HG03469 (cell line): ENCODE measurements around the gene ZCWPW1.
"Not testable (repeated sequence)": the region's sequence is repeated elsewhere in the genome, so short reads cannot be mapped to it uniquely, and the experiment has no call there.

Experiments used
- ATAC-seq: cut with Tn5 transposase; IDR thresholded peaks from one replicate; pipeline ENCODE4 v1.9.1; 2021; ENCODE audit warnings: mild to moderate bottlenecking, moderate library complexity, moderate number of reproducible peaks; ENCODE audit not compliant: unreplicated experiment

ZCWPW1 gene

DNA sequence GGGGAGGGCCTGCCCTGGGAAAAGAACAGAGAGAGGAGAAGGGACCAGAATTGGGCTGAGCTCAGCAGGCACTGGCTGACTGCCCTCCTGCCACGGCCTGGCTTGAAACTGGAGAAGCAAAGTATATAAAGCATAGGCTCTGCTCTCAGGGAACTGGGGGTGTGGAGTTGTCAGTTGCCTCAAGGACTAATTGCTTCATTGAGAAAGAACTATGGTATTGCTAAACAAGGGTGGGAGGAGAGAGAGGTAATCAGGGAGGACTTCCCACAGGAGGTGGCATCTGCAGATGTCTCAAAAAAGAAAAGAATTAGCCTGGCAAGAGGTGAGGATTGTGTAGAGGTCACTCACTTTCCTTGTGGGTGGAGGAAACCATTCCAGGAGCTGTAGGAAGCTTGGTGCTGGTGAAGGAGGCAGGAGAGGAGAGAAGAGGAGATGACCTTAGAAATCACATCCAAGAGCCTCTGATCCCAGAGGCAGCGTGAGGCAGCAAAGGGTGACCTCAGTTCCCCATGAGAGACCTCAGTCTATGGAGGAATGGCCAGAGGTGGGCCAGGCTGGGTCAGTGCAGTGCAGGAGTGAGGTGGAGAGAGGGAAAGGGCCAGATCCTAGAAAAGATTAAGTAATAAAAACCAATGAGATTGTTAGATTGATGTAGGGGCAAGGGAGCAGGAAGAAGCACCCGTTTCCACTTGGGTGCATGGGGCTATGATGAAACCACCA, 68.2 kb downstream of the ZCWPW1 start:
- no peak for ATAC-seq

- no peak for ATAC-seq
Measured at GRCh38 chr7:100358857-100359212, 69.7 kb downstream of the ZCWPW1 start.

GRCh38 chr7:100358027-100358856, 70.3 kb downstream of the ZCWPW1 start, which contains the start of gene PILRB:
Gene PILRB (plus strand): TSS chr7:100358117. CDS start chr7:100358303, 186 bp downstream.
- ATAC-seq, result no peak

DNA sequence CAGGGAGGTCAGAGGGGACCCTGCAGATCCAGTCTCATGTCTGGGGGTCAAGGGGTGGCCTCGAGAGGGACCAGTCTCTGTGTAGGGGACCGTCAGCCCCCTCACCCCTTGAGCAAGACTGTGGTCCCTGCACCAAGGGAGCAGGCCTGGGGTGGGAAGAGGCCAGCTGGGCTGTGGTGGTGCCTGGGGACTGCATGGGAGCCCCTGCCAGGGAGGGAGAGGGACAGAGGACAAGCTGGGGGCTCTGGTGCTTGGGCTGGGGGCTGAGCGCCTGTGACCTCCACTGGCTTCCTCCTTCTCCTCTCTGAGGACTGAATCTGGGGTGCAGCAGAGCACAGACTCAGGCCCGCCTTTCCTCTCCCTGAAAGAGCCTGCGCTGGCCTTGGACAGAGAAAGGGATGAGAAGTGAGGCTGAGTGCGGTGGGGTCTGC, 71.4 kb downstream of the ZCWPW1 start:
- ATAC-seq, result no peak

GRCh38 chr7:100356416-100357068, 72.0 kb downstream of the ZCWPW1 start:
- ATAC-seq, result no peak

DNA sequence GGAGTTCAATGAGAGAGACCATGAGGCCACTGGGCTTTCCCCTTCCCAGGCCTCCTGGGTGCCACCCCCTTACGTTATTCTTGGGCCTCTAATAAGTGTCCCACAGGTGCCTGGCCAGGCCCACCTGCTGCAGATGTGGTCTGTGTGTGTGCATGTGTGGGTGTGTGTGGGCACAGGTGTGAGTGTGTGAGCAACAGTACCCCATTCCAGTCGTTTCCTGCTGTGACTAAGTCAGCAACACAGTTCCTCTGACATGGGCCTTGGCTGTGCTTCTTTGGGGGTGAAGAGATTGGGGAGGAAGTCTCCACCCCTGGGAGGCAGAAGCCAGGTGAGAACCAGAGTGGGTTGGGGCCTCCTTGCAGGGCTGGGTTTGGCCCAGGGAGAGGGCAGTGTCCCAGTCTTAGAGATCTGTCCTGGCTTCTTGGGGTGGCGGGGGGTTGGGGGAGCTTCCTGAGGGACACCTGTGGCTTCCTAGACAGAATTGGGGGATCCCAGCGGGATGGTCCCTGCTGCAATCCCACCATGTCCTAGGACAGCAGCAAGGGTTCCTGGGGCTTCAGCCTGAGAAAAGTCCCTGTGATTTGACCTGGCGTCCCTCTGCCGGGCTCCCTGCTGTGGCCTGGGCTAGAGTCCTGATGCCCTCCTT, 74.7 kb downstream of the ZCWPW1 start:
- no peak for ATAC-seq

DNA sequence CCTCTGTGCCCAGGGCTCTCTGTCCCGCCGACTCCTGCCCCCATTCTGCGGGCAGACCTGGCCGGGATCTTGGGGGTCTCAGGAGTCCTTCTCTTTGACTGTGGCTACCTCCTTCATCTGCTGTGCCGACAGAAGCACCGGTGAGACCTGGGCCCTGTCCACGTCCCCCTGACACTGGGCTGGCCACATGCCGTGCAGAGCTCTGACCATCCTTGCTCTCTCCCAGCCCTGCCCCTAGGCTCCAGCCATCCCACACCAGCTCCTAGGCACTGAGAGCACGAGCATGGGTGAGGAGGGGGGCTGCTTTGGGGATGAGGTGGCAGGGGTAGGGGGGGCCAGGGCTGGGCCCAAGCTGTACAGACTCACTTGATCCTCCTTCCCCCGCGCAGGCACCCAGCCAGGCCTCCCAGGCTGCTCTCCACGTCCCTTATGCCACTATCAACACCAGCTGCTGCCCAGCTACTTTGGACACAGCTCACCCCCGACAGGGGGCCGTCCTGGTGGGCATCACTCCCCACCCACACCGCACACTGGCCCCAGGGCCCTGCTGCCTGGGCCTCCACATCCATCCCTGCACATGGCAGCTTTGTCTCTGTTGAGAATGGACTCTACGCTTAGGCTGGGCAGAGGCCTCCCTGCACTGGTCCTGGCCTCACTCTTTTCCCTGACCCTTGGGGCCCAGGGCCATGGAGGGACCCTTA, 75.4 kb downstream of the ZCWPW1 start:
- ATAC-seq, result no peak

GRCh38 chr7:100352230-100352781, 76.2 kb downstream of the ZCWPW1 start:
- ATAC-seq, result not testable (repeated sequence)

- ATAC-seq, result no peak
Measured at GRCh38 chr7:100351657-100352058, 76.8 kb downstream of the ZCWPW1 start.
